IMR-90 (cell line): ENCODE data around the gene HSPG2. TPM values are rescaled to one million over a fixed set of nuclear protein-coding genes. Genes with fewer than 3 reads are reported as not detected.
A peak's percentile ranks its signal among the peaks of the same experiment; 100 is the strongest.

Source experiments
- ATAC-seq: fragments of 200-7000 bp; cut with Tn5 transposase; 2 replicates; pipeline ENCODE4 v1.9.1; 2020; ENCODE audit warnings: low read depth, mild to moderate bottlenecking, moderate library complexity
- BruUV-seq: library from RNA; stranded (reverse); fragments of 400-500 nt; replicated peaks from 2 replicates; lab custom pipeline; 2021; lab: Mats Ljungman, UMichigan
- CTCF ChIA-PET: fragments of 300-600 bp; formaldehyde crosslinking; extraction: SDS; loops from one replicate; lab custom pipeline; 2021; ENCODE audit warnings: antibody characterized with exemption; lab: Yijun Ruan, JAX
- POLR2A ChIA-PET: fragments of 300-600 bp; sonication (Branson Sonifier 250); formaldehyde crosslinking; loops from one replicate; lab custom pipeline; 2022; ENCODE audit warnings: antibody characterized with exemption; ENCODE audit not compliant: unreplicated experiment; lab: Charles Lee
- DNase-seq: peaks from one replicate; pipeline ENCODE4 v3.0.0; 2013
- H2AFZ ChIP-seq: replicated peaks from 2 replicates; pipeline ENCODE3; 2013; ENCODE audit warnings: low read length, mild to moderate bottlenecking; ENCODE audit not compliant: poor library complexity
- H2AK5ac ChIP-seq: 2 replicates; pipeline ENCODE4 v1.6.1; 2013; ENCODE audit warnings: low read depth, low read length, inconsistent platforms
- H2AK9ac ChIP-seq: replicated peaks from 2 replicates; pipeline ENCODE3; 2013; ENCODE audit warnings: mild to moderate bottlenecking, low read depth, low read length, moderate library complexity; ENCODE audit not compliant: poor library complexity
- H2BK120ac ChIP-seq: 2 replicates; pipeline ENCODE4 v1.6.1; 2013; ENCODE audit warnings: low read depth, low read length, inconsistent platforms
- H2BK15ac ChIP-seq: 3 replicates; pipeline ENCODE4 v1.6.1; 2013; ENCODE audit warnings: low read depth, low read length, inconsistent platforms
- H2BK20ac ChIP-seq: 2 replicates; pipeline ENCODE4 v1.6.1; 2013; ENCODE audit warnings: low read depth, mild to moderate bottlenecking, inconsistent platforms, low read length, moderate library complexity
- H2BK5ac ChIP-seq: 2 replicates; pipeline ENCODE4 v1.6.1; 2013; ENCODE audit warnings: mild to moderate bottlenecking, low read depth, low read length, inconsistent platforms; ENCODE audit not compliant: poor library complexity, severe bottlenecking
- H3K14ac ChIP-seq: replicated peaks from 2 replicates; pipeline ENCODE4 v1.6.1; 2013; ENCODE audit warnings: low read depth, low read length, inconsistent platforms
- H3K18ac ChIP-seq: 2 replicates; pipeline ENCODE4 v1.6.1; 2013; ENCODE audit warnings: low read depth, low read length, control low read depth
- H3K23ac ChIP-seq: 2 replicates; pipeline ENCODE4 v1.6.1; 2013; ENCODE audit warnings: low read depth, low read length, inconsistent platforms
- H3K27ac ChIP-seq: 2 replicates; pipeline ENCODE4 v1.5.1; 2013; ENCODE audit warnings: mild to moderate bottlenecking, control low read depth, low read length; ENCODE audit not compliant: insufficient read depth
- H3K27me3 ChIP-seq: 2 replicates; pipeline ENCODE4 v1.6.1; 2013; ENCODE audit warnings: low read length; ENCODE audit not compliant: control insufficient read depth, insufficient read depth
- H3K36me3 ChIP-seq: 2 replicates; pipeline ENCODE4 v1.6.1; 2013; ENCODE audit warnings: low read length, mixed read lengths; ENCODE audit not compliant: control insufficient read depth, insufficient read depth
- H3K4ac ChIP-seq: 2 replicates; pipeline ENCODE4 v1.6.1; 2013; ENCODE audit warnings: low read depth, low read length, inconsistent platforms
- H3K4me1 ChIP-seq: 2 replicates; pipeline ENCODE4 v1.6.1; 2013; ENCODE audit warnings: low read length, mixed read lengths; ENCODE audit not compliant: control insufficient read depth, insufficient read depth
- H3K4me2 ChIP-seq: 2 replicates; pipeline ENCODE4 v1.6.1; 2013; ENCODE audit warnings: low read depth, mild to moderate bottlenecking, control low read depth, low read length, moderate library complexity
- H3K4me3 ChIP-seq: 2 replicates; pipeline ENCODE4 v1.5.1; 2013; ENCODE audit warnings: low read depth, mild to moderate bottlenecking, control low read depth, low read length, moderate library complexity; ENCODE audit not compliant: insufficient read depth
- H3K56ac ChIP-seq: 2 replicates; pipeline ENCODE4 v1.6.1; 2013; ENCODE audit warnings: low read length, inconsistent platforms; ENCODE audit not compliant: insufficient read depth; ENCODE audit errors: extremely low read depth
- H3K79me1 ChIP-seq, 2 experiments: 2 replicates each; pipeline ENCODE4 v1.6.1; 2013; ENCODE audit warnings: low read length in 2 of 2, inconsistent platforms in 1 of 2, low read depth in 1 of 2
- H3K9ac ChIP-seq: 2 replicates; pipeline ENCODE4 v1.6.1; 2013; ENCODE audit warnings: low read depth, low read length, control low read depth
- H3K9me1 ChIP-seq: 2 replicates; pipeline ENCODE4 v1.6.1; 2013; ENCODE audit warnings: low read length, inconsistent platforms; ENCODE audit not compliant: insufficient read depth
- H3K9me3 ChIP-seq: 2 replicates; pipeline ENCODE4 v1.6.1; 2013; ENCODE audit warnings: low read length; ENCODE audit not compliant: control insufficient read depth, insufficient read depth
- H4K20me1 ChIP-seq: 2 replicates; pipeline ENCODE4 v1.6.1; 2013; ENCODE audit warnings: low read length, inconsistent platforms; ENCODE audit not compliant: insufficient read depth
- H4K5ac ChIP-seq: 2 replicates; pipeline ENCODE4 v1.6.1; 2013; ENCODE audit warnings: mild to moderate bottlenecking, low read depth, low read length, control low read depth
- H4K8ac ChIP-seq, 2 experiments: 2 replicates each; pipeline ENCODE4 v1.6.1; 2013; ENCODE audit warnings: low read depth in 2 of 2, low read length in 2 of 2, control low read depth in 1 of 2, inconsistent platforms in 1 of 2
- H4K91ac ChIP-seq: 2 replicates; pipeline ENCODE4 v1.6.1; 2013; ENCODE audit warnings: low read depth, low read length, inconsistent platforms; ENCODE audit not compliant: insufficient read depth
- BHLHE40 ChIP-seq: fragments of 150-350 bp; IDR thresholded peaks from 2 replicates; pipeline ENCODE4 v1.6.1; 2016; ENCODE audit warnings: mild to moderate bottlenecking, low read depth, low read length
- CEBPB ChIP-seq: IDR thresholded peaks from 2 replicates; pipeline ENCODE4 v1.6.1; 2012; ENCODE audit warnings: low read depth, low read length, improper control_type of control experiment
- CHD1 ChIP-seq: IDR thresholded peaks from 2 replicates; pipeline ENCODE4 v1.6.1; 2012; ENCODE audit warnings: low read depth, low read length, improper control_type of control experiment
- CTCF ChIP-seq: conservative IDR thresholded peaks from 2 replicates; pipeline ENCODE4 v1.5.1; 2012; ENCODE audit warnings: mild to moderate bottlenecking, low read depth, low read length, improper control_type of control experiment
- ELK1 ChIP-seq: fragments of 150-350 bp; IDR thresholded peaks from 2 replicates; pipeline ENCODE4 v1.6.1; 2016; ENCODE audit warnings: low read depth, mild to moderate bottlenecking, low read length, moderate library complexity, borderline replicate concordance
- FOS ChIP-seq: fragments of 150-350 bp; IDR thresholded peaks from 2 replicates; pipeline ENCODE4 v1.6.1; 2016; ENCODE audit warnings: low read depth, low read length
- MAFK ChIP-seq: IDR thresholded peaks from 2 replicates; pipeline ENCODE4 v1.6.1; 2012; ENCODE audit warnings: low read depth, low read length, improper control_type of control experiment
- MAZ ChIP-seq: IDR thresholded peaks from 2 replicates; pipeline ENCODE4 v1.6.1; 2012; ENCODE audit warnings: low read depth, mild to moderate bottlenecking, low read length, improper control_type of control experiment, moderate library complexity, borderline replicate concordance
- MXI1 ChIP-seq: IDR thresholded peaks from 2 replicates; pipeline ENCODE4 v1.6.1; 2012; ENCODE audit warnings: low read depth, mild to moderate bottlenecking, low read length, moderate library complexity, borderline replicate concordance
- NFE2L2 ChIP-seq: fragments of 150-350 bp; IDR thresholded peaks from 2 replicates; pipeline ENCODE4 v1.6.1; 2016; ENCODE audit warnings: low read depth, mild to moderate bottlenecking, low read length
- POLR2A ChIP-seq: IDR thresholded peaks from 2 replicates; pipeline ENCODE4 v1.6.1; 2012; ENCODE audit warnings: mild to moderate bottlenecking, low read depth, low read length
- RAD21 ChIP-seq: IDR thresholded peaks from 2 replicates; pipeline ENCODE4 v1.6.1; 2012; ENCODE audit warnings: low read length, improper control_type of control experiment
- RCOR1 ChIP-seq: IDR thresholded peaks from 2 replicates; pipeline ENCODE4 v1.6.1; 2012; ENCODE audit warnings: mild to moderate bottlenecking, low read length, improper control_type of control experiment; ENCODE audit not compliant: insufficient replicate concordance
- RFX5 ChIP-seq: IDR thresholded peaks from 2 replicates; pipeline ENCODE4 v1.8.0; 2012; ENCODE audit warnings: low read depth, mild to moderate bottlenecking, low read length, moderate library complexity
- SMC3 ChIP-seq: fragments of 150-350 bp; IDR thresholded peaks from 2 replicates; pipeline ENCODE4 v1.6.1; 2016; ENCODE audit warnings: low read depth, mild to moderate bottlenecking, antibody characterized with exemption, low read length, moderate library complexity
- USF2 ChIP-seq: fragments of 150-350 bp; IDR thresholded peaks from 2 replicates; pipeline ENCODE4 v1.6.1; 2017; ENCODE audit warnings: mild to moderate bottlenecking, antibody characterized with exemption, low read length, low read depth
- WGBS, 2 experiments: methylation state at CpG; one replicate each; pipeline versions ENCODE4 v1.1.5 to v1.1.7; 2013; ENCODE audit warnings: missing lambda C conversion rate in 2 of 2; ENCODE audit not compliant: insufficient read length in 1 of 2; ENCODE audit errors: extremely low coverage in 2 of 2; 5-methylcytosine and 5-hydroxymethylcytosine counted together
- dilution Hi-C: fragments of 300-500 bp; cut with HindIII; formaldehyde crosslinking; loops from one replicate; pipeline ENCODE4 v1.14.3; 2018; ENCODE audit warnings: low sequenced_read_pairs; ENCODE audit not compliant: unreplicated experiment
- in situ Hi-C: fragments of 300-500 bp; cut with MboI; formaldehyde crosslinking; loops from 3 replicates; pipeline ENCODE4 v1.14.3; 2019; ENCODE audit warnings: low sequenced_read_pairs, inconsistent platforms, mixed read lengths
- intact Hi-C: fragments of 100-400 bp; cut with micrococcal nuclease; formaldehyde crosslinking; loops from 2 replicates; pipeline ENCODE4 v1.10.0; 2022
- polyA plus RNA-seq, 3 experiments: library from polyadenylated mRNA; depleted of rRNA; stranded (reverse); fragments of >200 nt; gene quantifications; 2 replicates each; pipeline ENCODE4 v1.2.3, GENCODE V29; 2012; ENCODE audit warnings: low replicate concordance in 1 of 3
- total RNA-seq: library from RNA; depleted of rRNA; stranded (reverse); fragments of >200 nt; gene quantifications from 2 replicates; pipeline ENCODE4 v1.2.3, GENCODE V29; 2012

Gene HSPG2
- total and polyA plus RNA-seq, 2 of the 4 experiments (the other 2 are of a cell fraction), result 15.8 to 94.0 TPM

- Histone ChIP-seq H4K91ac (no peak overlapping the region), H2BK120ac (no peak overlapping the region), H3K9me3 (no peaks in the 10 kb centered on the region), H3K79me1 (peaks cover 5 to 33% of the 10 kb centered on the region in 2 experiments), H3K27ac (no peak overlapping the region), H3K27me3 (no peaks in the 10 kb centered on the region), H3K14ac (no peak overlapping the region), H3K56ac (no peak overlapping the region), H3K9ac (no peak overlapping the region), H3K36me3 (peaks cover 49% of the 10 kb centered on the region), H4K8ac (no peak overlapping the region), H3K4me3 (no peak overlapping the region), H3K4me1 (peaks cover 14% of the 10 kb centered on the region), H3K4ac (no peak overlapping the region), H3K9me1 (peaks cover 20% of the 10 kb centered on the region), H2AK9ac (peak overlapping the region; percentile 45), H2BK5ac (no peak overlapping the region), H2AFZ (peak overlapping the region; percentile 3), H2AK5ac (no peak overlapping the region), H4K20me1 (peaks cover 24% of the 10 kb centered on the region), H4K5ac (no peak overlapping the region), H3K4me2 (no peak overlapping the region), H3K23ac (no peak overlapping the region), H3K18ac (no peak overlapping the region), H2BK20ac (no peak overlapping the region), H2BK15ac (no peak overlapping the region)
- in situ Hi-C loops (no loop called here), dilution Hi-C loops (no loop called here), intact Hi-C loops (loop anchor here (5.0 kb wide), 1 partner anchor 71 kb away; the partner anchor contains the start of gene HSPG2)
- DNase-seq (no peak), ATAC-seq (no peak)
- ChIA-PET CTCF (no interaction called here), POLR2A (interaction anchor here (0.6 kb wide), 1 partner anchor 557 kb away, joined by 8 read pairs; no protein-coding TSS in a partner anchor)
- TF ChIP-seq POLR2A, result no peak
- TF ChIP-seq MAFK, result no peak
- TF ChIP-seq USF2, result no peak
- no peak for TF ChIP-seq SMC3
- no peak for TF ChIP-seq NFE2L2
- no peak for TF ChIP-seq ELK1
- TF ChIP-seq CEBPB, result no peak
- no peak for TF ChIP-seq RAD21
- no peak for TF ChIP-seq MXI1
- TF ChIP-seq CHD1, result no peak
- no peak for TF ChIP-seq BHLHE40
- no peak for TF ChIP-seq CTCF
- TF ChIP-seq FOS, result no peak
- TF ChIP-seq RCOR1, result no peak
- no peak for TF ChIP-seq MAZ
- TF ChIP-seq RFX5, result no peak
- 80% methylated on average over 1 of the region's 1 CpG; no CpG with 5 or more reads in 1 of the 2 experiments for WGBS, 2 experiments
- BruUV-seq, result no TSS peak
Measured at GRCh38 chr1:21866707-21867043, 70.4 kb downstream of the HSPG2 start.
